GM21381 (cell line): ENCODE data around the gene ERCC3.
"Not testable (repeated sequence)": the region's sequence is repeated elsewhere in the genome, so short reads cannot be mapped to it uniquely, and the experiment has no call there.

ENCODE experiments used
- ATAC-seq: cut with Tn5 transposase; IDR thresholded peaks from one replicate; pipeline ENCODE4 v1.9.1; 2021; ENCODE audit warnings: mild to moderate bottlenecking, moderate library complexity; ENCODE audit not compliant: unreplicated experiment

Gene ERCC3

DNA sequence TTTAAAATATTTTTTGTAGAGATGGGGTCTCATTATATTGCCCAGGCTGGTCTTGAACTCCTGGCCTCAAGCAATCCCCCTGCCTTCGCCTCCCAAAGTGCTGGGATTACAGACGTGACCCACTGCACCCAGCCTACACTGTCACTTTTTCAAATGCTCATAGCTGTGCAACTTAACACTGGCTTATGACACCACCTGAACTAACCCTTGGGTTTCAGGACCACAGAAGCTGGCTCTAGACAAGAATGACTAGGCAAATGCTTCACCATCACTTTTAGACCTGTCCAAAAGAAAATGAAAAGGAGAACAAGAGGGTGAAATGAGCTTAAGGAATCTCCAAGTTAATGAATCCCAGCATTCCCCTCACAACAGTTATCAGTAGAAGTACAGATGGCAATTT lies 13.3 kb downstream of the ERCC3 start:
- ATAC-seq, result no peak

DNA sequence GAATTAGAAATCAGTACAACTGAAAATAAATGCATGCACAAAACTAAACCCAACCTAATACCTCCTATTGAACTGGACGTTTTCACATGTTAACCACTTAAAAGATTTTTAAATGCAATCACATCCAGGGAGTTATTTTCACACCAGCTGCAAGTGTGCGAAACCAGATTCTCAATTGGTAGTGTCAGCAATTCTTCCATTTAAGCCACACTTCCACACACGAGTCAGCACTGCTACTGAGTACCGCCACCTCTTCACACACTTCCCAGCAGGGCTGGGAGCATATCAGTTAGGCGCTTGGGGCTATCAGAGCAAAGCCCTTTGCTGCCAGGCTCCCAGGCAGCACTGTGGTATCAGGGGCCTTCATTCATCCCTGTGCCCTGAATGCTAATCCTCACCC lies 14.2 kb downstream of the ERCC3 start:
- ATAC-seq, result no peak

DNA sequence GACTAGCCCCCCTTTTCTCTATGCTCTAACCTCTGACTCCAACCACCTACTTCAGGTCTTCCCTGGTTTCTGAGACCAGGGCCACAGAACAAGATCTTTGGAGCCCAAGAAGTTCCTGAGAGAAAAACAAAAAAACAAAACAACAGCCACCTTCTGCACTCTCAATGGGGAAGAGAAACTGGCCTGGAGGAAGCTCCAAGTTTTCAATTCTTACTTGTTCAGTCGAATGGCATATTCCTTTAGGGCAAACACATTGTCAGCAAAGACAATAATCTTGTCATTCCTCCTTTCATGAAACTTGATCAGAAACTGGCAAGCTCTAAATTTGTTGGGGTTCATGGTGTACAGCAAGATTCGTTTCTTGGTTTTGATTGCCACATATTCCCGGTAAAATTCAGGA lies 15.0 kb downstream of the ERCC3 start:
- no peak for ATAC-seq

DNA sequence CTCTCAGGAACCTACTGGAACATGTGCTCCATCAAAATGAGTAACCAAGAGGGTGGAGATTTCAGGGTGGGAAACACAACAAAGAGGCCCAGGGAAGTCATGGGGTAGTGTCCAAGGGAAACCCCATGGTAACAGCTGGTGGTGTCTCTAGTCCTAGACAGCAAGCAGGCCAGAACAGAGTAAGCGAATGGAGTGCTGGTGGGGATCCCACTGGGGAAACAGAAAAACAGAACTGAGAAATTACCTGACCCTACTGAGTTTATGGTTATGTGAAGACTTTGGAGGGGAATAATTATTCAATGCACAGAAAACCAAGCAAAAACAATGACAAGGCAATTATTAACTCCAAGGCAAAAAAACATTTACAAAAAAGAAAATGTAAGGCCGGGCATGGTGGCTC lies 16.9 kb downstream of the ERCC3 start:
- peak; percentile 78 for ATAC-seq

DNA sequence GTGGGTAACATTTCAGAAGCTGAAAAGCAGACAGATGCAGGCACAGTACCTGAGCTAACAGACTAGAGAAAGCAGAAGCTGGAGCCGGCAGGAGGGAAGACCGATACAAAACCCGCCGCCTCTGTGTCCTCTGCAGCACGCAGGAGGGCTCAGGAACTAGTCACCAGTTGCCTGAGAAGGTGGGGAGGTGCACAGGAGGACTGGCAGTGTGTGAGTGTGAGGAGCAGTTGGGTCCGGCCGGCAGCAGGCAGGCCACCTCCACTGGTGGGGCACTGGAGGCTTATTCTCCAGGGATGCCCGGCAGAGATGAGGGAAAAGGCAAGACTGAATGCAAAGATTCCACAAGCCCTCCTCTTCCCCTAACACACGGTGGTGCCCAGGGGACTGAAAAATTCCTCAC lies 18.2 kb downstream of the ERCC3 start:
- ATAC-seq, result no peak

DNA sequence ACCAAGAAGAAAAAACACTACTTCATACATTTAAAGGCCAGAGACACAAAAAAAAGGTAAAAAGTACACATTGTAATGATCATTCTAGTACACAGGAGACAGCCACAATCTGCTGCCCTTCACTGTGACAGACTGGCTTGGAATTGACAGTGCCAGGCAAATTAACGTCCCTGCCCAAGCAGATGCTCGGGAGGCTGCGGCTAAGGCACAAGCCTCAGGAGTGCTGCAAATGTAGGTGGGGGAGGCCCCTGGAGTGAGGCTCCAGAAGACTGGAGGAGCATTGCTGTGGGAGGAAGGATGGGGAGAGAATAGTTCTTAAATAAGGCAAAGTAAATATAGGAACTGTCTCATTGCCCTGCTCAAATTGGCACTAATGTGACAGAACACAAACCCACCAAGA lies 18.6 kb downstream of the ERCC3 start:
- ATAC-seq, result no peak

DNA sequence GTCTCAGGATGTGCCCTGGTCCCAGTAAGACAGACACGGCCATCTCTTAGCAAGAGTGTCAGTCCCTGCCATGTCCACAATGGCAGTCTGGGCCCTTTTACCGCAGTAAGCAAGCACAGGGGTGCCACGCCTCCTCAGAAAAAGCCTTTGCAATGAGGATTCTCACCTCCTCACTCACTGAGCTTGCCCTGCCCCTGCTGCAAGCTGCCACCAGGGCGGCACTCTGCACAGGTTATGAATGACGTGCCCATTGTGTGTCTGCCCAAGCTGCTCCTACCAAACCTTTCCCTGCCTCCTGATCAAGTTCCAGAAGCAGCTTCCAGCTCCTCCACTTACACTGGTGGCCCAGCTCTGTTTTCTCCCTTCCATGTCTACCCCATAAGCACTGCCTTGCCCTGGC lies 23.3 kb downstream of the ERCC3 start:
- no peak for ATAC-seq

DNA sequence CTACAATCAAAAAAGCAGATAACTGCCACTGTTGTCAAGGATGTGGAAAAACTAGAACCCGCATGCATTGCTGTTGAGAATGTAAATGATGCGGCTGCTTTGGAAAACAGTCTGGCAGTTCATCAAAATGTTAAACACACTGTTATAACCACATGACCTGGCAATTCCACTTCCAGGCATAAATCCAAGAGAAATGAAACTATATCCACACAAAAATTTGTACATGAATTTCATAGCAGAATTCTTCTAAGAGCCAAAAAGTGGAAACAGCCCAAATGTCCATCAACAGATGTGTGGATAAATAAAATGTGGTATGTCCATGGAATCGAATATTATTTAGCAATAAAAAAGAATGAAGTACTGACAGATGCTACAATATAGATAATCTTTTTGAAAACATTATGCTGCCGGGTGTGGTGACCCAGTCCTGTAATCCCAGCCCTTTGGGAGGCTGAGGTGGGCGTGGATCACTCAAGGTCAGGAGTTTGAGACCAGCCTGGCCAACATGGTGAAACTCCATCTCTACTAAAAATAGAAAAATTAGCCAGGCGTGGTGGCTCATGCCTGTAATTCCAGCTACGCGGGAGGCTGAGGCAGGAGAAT lies 32.0 kb downstream of the ERCC3 start:
- no peak for ATAC-seq

DNA sequence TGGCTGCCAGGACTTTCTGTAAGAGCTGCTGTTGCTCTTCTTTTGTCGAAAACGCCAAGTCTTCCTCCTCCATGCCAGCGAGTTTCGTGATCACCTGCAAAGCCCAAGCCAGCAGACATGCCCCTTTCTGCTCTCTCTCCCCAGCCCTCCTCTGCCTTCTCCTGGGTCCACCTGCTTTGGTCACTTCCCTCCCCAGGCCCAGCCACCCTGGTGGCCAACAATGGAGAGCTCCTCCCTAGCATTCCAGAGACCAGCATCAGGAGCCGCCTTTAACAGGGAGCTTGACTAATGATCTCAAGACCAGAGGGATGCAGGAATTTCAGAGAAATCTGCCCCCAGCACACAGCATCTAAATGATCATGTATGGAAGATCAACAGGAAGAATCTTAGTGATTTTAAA lies 34.6 kb downstream of the ERCC3 start:
- no peak for ATAC-seq

DNA sequence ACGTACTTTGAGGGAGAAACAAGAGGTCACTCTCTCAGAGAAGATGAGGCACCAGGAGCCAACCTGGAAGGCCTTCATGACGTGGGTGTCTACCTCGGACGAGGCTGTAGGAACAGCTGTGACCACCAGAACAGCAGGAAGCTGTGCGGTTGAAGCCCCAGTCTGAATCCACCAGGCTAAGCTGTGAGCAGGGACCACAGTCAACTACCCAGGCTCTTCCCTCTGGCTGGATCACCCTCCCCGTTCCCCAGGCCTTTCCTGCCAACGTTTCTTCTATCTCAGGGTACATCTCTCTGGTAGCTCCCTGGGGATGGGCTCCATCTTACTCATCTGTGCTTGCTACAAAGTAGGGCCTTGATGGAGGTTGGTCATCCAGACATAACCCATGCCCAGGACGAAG lies 37.1 kb downstream of the ERCC3 start:
- ATAC-seq, result no peak

DNA sequence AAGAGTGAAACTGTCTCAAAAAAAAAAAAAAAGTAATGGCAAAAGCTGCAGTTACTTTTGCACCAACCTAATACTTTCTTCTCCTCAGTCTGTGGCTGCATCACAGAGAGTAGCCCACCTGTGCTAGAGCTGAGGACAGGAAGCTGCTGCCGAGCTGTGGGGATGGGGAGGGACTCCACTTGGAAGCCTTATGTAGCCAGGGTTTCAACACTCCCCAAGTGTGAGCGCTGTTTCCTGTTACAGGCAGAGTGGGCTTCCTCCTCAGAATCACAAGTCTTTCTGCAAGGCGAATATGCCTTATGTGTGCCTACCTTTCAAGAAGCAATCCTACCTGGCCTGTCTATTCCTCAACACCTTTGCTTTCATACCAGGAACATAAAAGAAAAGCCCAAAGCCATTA lies 37.6 kb downstream of the ERCC3 start:
- ATAC-seq, result no peak

DNA sequence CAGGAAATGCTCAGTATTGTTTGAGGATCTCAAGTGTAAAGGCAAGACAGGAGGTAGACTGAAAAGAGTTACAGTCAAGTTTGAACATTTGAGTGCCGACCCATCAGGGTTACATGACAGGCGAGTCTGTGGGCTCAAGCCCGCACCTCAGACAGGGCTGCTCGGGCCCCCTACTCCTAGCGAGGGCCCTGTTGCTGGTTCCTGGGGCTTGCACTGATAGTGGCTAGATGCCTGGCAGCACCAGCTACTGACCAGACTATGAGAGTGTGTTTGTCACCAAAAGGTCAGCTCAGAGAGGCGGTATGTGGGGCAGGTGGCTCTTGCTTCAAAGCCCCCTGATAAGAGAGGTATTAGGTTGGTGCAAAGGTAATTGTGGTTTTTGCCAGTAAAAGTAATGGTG lies 38.2 kb downstream of the ERCC3 start:
- ATAC-seq, result no peak

DNA sequence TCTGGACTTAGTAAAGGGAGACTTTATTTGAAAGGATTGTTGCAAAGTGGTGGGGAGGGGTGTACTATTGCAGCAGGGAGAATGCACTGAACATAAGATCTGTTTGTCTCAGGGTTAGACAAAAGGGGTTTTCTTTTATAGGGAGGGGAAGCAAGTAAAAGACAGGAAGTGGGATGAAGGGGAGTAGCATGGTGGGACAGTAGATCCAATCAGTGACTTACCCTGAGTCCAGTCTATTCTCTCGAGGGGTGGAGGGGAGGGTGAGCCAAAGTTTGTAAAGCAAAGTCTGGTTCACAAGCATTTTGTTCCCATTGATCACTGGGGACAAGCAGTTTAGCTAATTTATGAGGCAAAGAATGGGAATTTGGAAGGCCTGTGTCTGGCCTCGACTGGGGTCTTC lies 38.8 kb downstream of the ERCC3 start:
- ATAC-seq, result no peak

DNA sequence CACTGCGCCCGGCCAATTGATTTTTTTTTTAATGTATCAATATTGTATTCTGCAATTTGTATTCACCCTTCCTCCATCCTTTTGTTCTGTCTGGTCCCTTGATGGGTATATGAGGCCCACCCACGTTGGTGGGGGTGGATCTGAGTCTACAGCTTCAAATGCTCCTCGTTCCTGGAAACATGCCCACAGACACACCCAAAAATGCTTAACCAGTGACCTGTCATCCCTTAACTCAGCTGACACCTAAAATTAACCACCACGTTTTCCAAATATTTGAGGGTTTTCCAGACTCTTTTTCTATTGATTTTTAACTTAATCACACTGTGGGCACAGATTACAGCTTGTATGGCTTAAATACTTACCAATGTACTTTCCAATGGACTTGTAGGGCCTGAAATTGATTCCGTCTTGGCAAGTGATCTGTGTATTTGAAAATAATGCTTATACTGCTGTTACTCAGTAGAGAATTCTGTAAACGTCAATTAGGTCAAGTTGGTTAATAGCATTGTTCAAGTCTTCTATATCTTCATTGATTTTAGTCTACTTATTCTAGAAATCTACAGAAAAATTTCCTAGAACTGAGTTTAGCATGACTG lies 39.5 kb downstream of the ERCC3 start:
- ATAC-seq, result no peak

DNA sequence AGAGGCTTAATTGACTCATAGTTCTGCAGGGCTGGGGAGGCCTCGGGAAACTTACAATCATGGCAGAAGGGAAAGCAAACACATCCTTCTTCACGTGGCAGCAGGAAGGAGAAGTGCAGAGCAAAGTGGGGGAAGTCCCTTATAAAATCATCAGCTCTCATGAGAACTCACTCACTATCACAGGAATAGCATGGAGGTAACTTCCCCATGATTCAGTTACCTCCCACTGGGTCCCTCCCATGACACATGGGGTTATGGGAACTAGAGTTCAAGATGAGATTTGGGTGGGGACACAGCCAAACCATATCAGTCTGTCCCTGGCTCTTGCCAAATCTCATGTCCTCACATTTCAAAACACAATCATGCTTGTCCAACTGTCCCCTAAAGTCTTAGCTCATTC lies 52.8 kb downstream of the ERCC3 start:
- ATAC-seq, result not testable (repeated sequence)

DNA sequence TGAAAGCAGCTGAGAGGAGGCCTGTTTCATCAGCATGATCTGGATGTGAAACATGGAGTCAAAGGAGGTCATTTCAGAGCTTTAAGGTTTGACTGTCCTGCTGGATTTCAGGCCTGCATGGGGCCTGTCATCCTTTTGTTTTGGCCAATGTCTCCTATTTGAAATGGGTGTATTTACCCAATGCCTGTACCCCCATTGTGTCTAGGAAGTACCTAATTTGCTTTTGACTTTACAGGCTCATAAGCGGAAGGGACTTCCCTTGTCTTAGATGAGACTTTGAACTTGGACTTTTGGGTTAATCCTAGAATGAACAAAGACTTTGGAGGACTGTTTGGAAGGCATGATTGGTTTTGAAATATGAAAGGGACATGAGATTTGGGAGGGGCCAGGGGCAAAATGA lies 54.5 kb downstream of the ERCC3 start:
- ATAC-seq, result no peak

DNA sequence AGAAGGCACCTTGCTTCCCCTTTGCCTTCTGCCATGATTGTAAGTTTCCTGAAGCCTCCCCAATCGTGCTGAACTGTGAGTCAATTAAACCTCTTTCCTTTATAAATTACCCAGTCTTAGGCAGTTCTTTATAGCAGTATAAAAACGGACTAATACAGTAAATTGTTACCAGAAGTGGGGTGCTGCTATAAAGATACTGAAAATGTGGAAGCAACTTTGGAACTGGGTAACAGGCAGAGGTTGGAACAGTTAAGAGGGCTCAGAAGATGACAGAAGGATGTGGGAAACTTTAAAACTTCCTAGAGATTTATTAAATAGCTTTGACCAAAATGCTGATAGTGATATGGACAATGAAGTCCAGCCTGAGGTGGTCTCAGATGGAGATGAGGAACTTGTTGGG lies 56.2 kb downstream of the ERCC3 start:
- ATAC-seq, result not testable (repeated sequence)

DNA sequence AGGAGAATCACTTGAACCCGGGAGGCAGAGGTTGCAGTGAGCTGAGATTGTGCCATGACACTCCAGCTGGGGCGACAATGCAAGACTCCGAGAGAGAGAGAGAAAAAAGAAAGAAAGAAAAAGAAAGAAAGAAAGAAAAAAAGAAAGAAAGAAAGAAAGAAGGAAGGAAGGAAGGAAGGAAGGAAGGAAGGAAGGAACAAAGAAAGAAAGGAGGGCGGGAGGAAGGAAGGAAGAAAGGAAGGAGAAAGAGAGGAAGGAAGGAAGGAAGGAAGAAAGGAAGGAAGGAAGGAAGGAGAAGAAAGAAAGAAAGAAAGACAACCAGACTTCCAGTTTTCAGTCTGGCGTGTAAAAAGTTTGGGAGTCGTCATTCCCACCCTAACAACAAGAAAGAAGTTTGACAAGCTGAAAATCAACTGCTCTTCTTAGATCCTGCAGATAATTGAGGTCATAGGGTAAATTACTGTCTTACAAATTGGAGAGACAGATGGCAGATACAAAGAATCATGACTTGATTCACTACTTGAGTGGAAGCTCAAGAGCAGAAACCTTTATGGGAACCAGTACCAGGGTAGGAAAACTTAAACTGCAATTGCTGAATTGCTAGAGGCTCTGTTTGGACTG lies 58.8 kb downstream of the ERCC3 start:
- ATAC-seq, result no peak

DNA sequence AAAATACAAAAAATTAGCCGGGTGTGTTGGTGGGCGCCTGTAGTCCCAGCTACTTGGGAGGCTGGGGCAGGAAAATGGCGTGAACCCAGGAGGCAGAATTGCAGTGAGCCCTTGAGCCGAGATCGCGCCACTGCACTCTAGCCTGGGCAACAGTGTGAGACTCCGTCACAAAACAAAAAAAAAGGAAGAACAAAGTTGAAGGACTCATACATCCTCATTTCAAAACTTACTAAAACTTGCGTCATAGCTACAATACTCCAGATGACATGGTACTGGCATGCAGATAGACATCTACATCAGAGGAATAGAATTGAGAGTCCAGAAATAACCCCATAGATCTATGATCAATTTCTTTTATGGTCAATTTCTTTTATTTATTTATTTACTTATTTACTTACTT lies 60.2 kb downstream of the ERCC3 start:
- ATAC-seq, result no peak

DNA sequence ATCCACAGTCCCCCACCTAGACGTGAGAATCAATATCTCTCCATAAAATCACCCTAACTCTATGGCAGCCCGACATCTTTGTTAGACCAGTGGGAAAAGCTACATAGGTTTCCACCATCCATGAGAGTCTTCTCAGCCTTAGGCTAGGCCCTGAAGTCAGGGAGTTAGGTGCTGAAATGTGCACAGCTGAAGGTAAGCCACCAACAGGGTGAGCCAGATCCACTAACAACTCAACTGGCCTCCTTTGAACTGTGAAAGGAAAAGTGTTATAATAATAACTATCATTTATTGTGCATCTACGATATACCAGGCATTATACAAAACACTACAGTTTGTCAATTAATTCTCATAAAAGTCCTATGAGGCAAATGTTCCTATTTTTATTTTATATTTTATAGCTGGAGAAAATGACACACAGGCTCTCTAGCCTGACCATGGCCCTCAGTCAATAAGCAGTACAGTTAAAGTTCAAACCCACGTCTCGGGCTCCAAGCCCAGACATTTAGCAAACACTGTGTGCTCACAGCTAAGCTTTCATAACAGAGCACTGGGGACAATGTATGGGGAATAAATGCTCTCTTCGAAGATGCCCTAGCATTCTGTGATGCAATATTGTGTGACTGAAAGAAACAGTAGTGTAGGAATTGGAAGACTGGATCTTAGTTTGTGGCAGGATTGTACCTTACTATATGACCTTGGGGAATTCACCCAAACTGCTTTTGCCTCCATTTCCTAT lies 62.6 kb downstream of the ERCC3 start:
- ATAC-seq, result no peak

DNA sequence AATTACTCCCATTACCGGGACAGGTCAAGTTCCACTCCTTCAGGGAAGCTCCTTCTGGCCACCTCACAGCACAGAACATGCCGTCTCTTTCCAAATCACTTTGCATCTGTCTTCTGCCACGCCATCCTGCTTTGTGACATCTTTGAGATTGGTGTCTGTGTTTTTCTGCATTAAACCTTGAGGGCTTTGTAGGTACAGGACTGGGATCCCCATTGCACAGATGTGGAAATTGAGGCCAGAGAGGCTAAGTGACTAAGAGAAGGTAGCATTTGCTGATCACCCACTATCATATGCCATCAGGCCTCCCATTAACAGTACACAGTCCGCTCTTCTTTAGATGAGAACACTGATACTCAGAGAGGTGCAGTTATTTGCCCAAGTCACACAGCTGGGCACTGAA lies 64.4 kb downstream of the ERCC3 start:
- ATAC-seq, result no peak

DNA sequence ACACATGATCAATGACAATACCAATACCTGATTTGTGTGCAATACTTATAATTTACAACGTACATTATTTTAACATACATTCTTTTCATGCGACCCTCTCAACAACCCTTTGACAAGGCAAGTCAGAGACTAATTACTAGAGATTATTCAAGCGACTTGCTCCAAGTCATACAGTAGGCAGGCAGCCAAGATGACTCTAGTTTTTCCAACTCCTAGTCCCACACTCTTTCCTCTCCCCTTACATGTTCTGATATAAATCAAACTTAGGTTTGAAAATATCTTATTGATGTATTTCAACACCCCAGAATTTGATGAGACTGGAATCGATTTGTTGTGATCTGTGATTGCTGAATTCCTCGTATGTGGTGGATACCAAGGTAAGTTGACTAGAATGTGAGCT lies 65.8 kb downstream of the ERCC3 start:
- ATAC-seq, result no peak
